HCT116 (cell line): Measurements from ENCODE around the gene FAM168A.

Experiments
- CTCF ChIP-seq, 3 experiments: fragments of 200-600 bp in 1 of 3; sonication (generic) in 1 of 3; IDR thresholded peaks in 2 of 3; conservative IDR thresholded peaks in 1 of 3; 2 replicates each; pipeline ENCODE4 v1.5.1; 2012 to 2017; ENCODE audit warnings: low read depth in 2 of 3, low read length in 2 of 3, antibody characterized with exemption in 1 of 3, borderline replicate concordance in 1 of 3, control low read depth in 1 of 3, mild to moderate bottlenecking in 1 of 3, mixed read lengths in 1 of 3, mixed run types in 1 of 3, moderate library complexity in 1 of 3; ENCODE audit not compliant: insufficient read depth in 1 of 3
- FOSL1 ChIP-seq: IDR thresholded peaks from 2 replicates; pipeline ENCODE4 v1.6.1; 2012; ENCODE audit warnings: low read depth
- POLR2A ChIP-seq: IDR thresholded peaks from 2 replicates; pipeline ENCODE4 v1.7.0; 2011; ENCODE audit warnings: borderline replicate concordance; ENCODE audit not compliant: insufficient read depth, insufficient read length; ENCODE audit errors: extremely low read depth

DNA sequence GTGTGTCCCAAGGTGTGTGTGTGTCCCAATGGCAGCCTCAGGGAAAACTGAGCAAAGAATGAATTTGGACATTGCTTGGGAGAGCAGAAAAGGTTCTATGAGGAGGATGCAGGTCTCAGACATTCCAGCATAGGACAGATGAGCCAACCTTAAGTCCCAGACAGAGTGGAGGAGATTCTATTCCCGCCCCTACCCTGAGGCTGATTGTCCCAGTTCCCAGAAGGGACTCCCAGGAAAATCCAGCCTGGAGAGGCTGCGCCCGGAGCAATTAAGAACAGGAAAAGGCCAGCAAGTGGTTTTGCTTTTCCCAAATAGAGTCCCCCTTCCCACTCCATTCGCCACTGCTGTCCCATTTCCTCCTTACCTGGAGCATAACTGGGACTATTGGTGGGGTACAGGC is 167.6 kb downstream of the FAM168A start:
- TF ChIP-seq POLR2A: no peak
- TF ChIP-seq FOSL1: no peak
- TF ChIP-seq CTCF (IDR thresholded peaks at IDR 0.05 in 2 of 3, conservative IDR thresholded peaks at IDR 0.05 in 1 of 3; ENCODE audit: borderline replicate concordance in 1 of 3, insufficient read depth in 1 of 3, low read depth in 2 of 3, low read length in 2 of 3): no peak
